ENCODE data around the gene LCP1. TPM values are rescaled to one million over a fixed set of nuclear protein-coding genes. Genes with fewer than 3 reads are reported as not detected.

Gene LCP1
- polyA plus RNA-seq, 1 donor (not counting 4 experiments of a cell fraction or from before 2014, with no cell fraction given) = 2.5 TPM

GRCh38 chr13:46158983-46159382 is 23.0 kb downstream of the LCP1 start:
- DNase-seq (ENCODE audit: low read depth, low spot score) (no peak), FAIRE-seq (no peak)
- H3K9ac ChIP-seq (ENCODE audit: control insufficient read depth, extremely low read depth, insufficient read depth, low read length) = no peak overlapping the region
- peaks cover 4% of the 10 kb centered on the region for H3K27me3 ChIP-seq (ENCODE audit: control insufficient read depth, extremely low read depth, insufficient read depth, low read length)
- no peaks in the 10 kb centered on the region for H3K9me3 ChIP-seq (ENCODE audit: control insufficient read depth, low read depth, low read length)
- H3K4me3 ChIP-seq (ENCODE audit: control insufficient read depth in 2 of 3, extremely low read depth in 1 of 3, insufficient read depth in 2 of 3, low read depth in 1 of 3, low read length in 3 of 3) = no peak overlapping the region
- no peaks in the 10 kb centered on the region for H3K9me1 ChIP-seq (ENCODE audit: control insufficient read depth, extremely low read depth, insufficient read depth, low read length)
- dilution Hi-C loops (cut with MboI; ENCODE audit: extremely low pct_ligation_motif_present, low sequenced_read_pairs) = no loop called here
- H3K27ac ChIP-seq (ENCODE audit: control insufficient read depth, insufficient read depth, low read length) = no peak overlapping the region
- H3K4me2 ChIP-seq (ENCODE audit: control insufficient read depth, extremely low read depth, insufficient read depth, low read depth, low read length) = no peak overlapping the region
- TF ChIP-seq EZH2 (IDR thresholded peaks at IDR 0.05; ENCODE audit: low read length) (no peak), CTCF (optimal IDR thresholded peaks at IDR 0.05 in 1 of 3, IDR thresholded peaks at IDR 0.05 in 1 of 3, conservative IDR thresholded peaks at IDR 0.05 in 1 of 3; ENCODE audit: extremely low read depth in 1 of 3, insufficient read depth in 2 of 3, low read length in 3 of 3) (no peak)
- H4K20me1 ChIP-seq (ENCODE audit: control insufficient read depth, extremely low read depth, insufficient read depth, low read length) = no peaks in the 10 kb centered on the region
- H2AFZ ChIP-seq (ENCODE audit: control insufficient read depth, low read length) = no peak overlapping the region
- H3K79me2 ChIP-seq (ENCODE audit: control insufficient read depth, insufficient read depth, low read length) = no peaks in the 10 kb centered on the region
- no peaks in the 10 kb centered on the region for H3K36me3 ChIP-seq (ENCODE audit: control insufficient read depth in 2 of 2, extremely low read depth in 1 of 2, insufficient read depth in 2 of 2, low read length in 2 of 2)
- no peaks in the 10 kb centered on the region for H3K4me1 ChIP-seq (ENCODE audit: control insufficient read depth, extremely low read depth, insufficient read depth, low read length)

GRCh38 chr13:46158222-46158621 is 23.8 kb downstream of the LCP1 start:
- FAIRE-seq = no peak
- Histone ChIP-seq H2AFZ (ENCODE audit: control insufficient read depth, low read length) (no peak overlapping the region), H3K9me1 (ENCODE audit: control insufficient read depth, extremely low read depth, insufficient read depth, low read length) (no peaks in the 10 kb centered on the region), H3K4me1 (ENCODE audit: control insufficient read depth, extremely low read depth, insufficient read depth, low read length) (no peaks in the 10 kb centered on the region), H3K79me2 (ENCODE audit: control insufficient read depth, insufficient read depth, low read length) (no peaks in the 10 kb centered on the region), H3K4me2 (ENCODE audit: control insufficient read depth, extremely low read depth, insufficient read depth, low read depth, low read length) (no peak overlapping the region), H3K36me3 (ENCODE audit: control insufficient read depth in 2 of 2, extremely low read depth in 1 of 2, insufficient read depth in 2 of 2, low read length in 2 of 2) (no peaks in the 10 kb centered on the region), H3K9ac (ENCODE audit: control insufficient read depth, extremely low read depth, insufficient read depth, low read length) (no peak overlapping the region), H3K27ac (ENCODE audit: control insufficient read depth, insufficient read depth, low read length) (no peak overlapping the region), H3K27me3 (ENCODE audit: control insufficient read depth, extremely low read depth, insufficient read depth, low read length) (peaks cover 4% of the 10 kb centered on the region), H3K4me3 (ENCODE audit: control insufficient read depth in 2 of 3, extremely low read depth in 1 of 3, insufficient read depth in 2 of 3, low read depth in 1 of 3, low read length in 3 of 3) (no peak overlapping the region), H3K9me3 (ENCODE audit: control insufficient read depth, low read depth, low read length) (no peaks in the 10 kb centered on the region), H4K20me1 (ENCODE audit: control insufficient read depth, extremely low read depth, insufficient read depth, low read length) (no peaks in the 10 kb centered on the region)
- dilution Hi-C loops (cut with MboI; ENCODE audit: extremely low pct_ligation_motif_present, low sequenced_read_pairs) = no loop called here
- DNase-seq (ENCODE audit: low read depth, low spot score) = no peak
- no peak for TF ChIP-seq CTCF (optimal IDR thresholded peaks at IDR 0.05 in 1 of 3, IDR thresholded peaks at IDR 0.05 in 1 of 3, conservative IDR thresholded peaks at IDR 0.05 in 1 of 3; ENCODE audit: extremely low read depth in 1 of 3, insufficient read depth in 2 of 3, low read length in 3 of 3)
- TF ChIP-seq EZH2 (IDR thresholded peaks at IDR 0.05; ENCODE audit: low read length) = no peak
